Stimulated activated CD8-positive, alpha-beta memory T cell treated with anti-CD3 and anti-CD28 coated beads, Interleukin-15, amount 100 ng/mL, for 24 hours (primary cell): Measurements from ENCODE around the gene NUS1.
"Not testable (repeated sequence)": the region's sequence is repeated elsewhere in the genome, so short reads cannot be mapped to it uniquely, and the experiment has no call there.

Experiments used
- DNase-seq: peaks from one replicate; pipeline ENCODE4 v3.0.0-alpha.2; 2020; ENCODE audit warnings: low read depth

The NUS1 gene

GRCh38 chr6:117718895-117719294 is 43.6 kb downstream of the NUS1 start:
- DNase-seq: no peak

GRCh38 chr6:117721520-117721919 is 46.3 kb downstream of the NUS1 start:
- not testable (repeated sequence) for DNase-seq

GRCh38 chr6:117728626-117729025 is 53.4 kb downstream of the NUS1 start:
- DNase-seq: no peak

GRCh38 chr6:117729613-117730012 is 54.3 kb downstream of the NUS1 start:
- DNase-seq: no peak

GRCh38 chr6:117733341-117733740 is 58.1 kb downstream of the NUS1 start:
- DNase-seq: no peak

GRCh38 chr6:117739869-117740268 is 64.6 kb downstream of the NUS1 start:
- no peak for DNase-seq

GRCh38 chr6:117740605-117741004 is 65.3 kb downstream of the NUS1 start:
- no peak for DNase-seq

- not testable (repeated sequence) for DNase-seq
These were observed 75.4 kb downstream of the NUS1 start for GRCh38 chr6:117750675-117751074.
